Neural crest cell (in vitro differentiated cells): ENCODE results near the gene ZNF57. TPM values are rescaled to one million over a fixed set of nuclear protein-coding genes. Genes with fewer than 3 reads are reported as not detected.

ENCODE experiments used
- DNase-seq: peaks from one replicate; pipeline ENCODE4 v3.0.0; 2021; ENCODE audit warnings: low read depth, mixed read lengths, low spot score
- H3K27ac Mint-ChIP-seq: one replicate; pipeline ENCODE4 v1.8.0; 2021; ENCODE audit warnings: mild to moderate bottlenecking, mixed read lengths; ENCODE audit not compliant: unreplicated experiment
- H3K27me3 Mint-ChIP-seq: 2 replicates; pipeline ENCODE4 v1.8.0; 2021; ENCODE audit warnings: low read depth, mild to moderate bottlenecking, mixed read lengths
- H3K36me3 Mint-ChIP-seq: 2 replicates; pipeline ENCODE4 v1.8.0; 2021; ENCODE audit warnings: low read depth, mild to moderate bottlenecking, mixed read lengths
- H3K4me1 Mint-ChIP-seq: 2 replicates; pipeline ENCODE4 v1.8.0; 2021; ENCODE audit warnings: mixed read lengths
- H3K4me3 Mint-ChIP-seq: one replicate; pipeline ENCODE4 v1.8.0; 2021; ENCODE audit warnings: mild to moderate bottlenecking, mixed read lengths
- H3K9me3 Mint-ChIP-seq: 2 replicates; pipeline ENCODE4 v1.8.0; 2021; ENCODE audit warnings: mixed read lengths
- CTCF ChIP-seq: fragments of 200-600 bp; sonication (generic); conservative IDR thresholded peaks from 2 replicates; pipeline ENCODE4 v1.5.0; 2021; ENCODE audit warnings: antibody characterized with exemption, mild to moderate bottlenecking
- long read RNA-seq: library from polyadenylated mRNA; unstranded; transcript quantifications from one replicate; pipeline ENCODE4 v2.0.0, GENCODE V29; 2020
- total RNA-seq: library from RNA; stranded (reverse); gene quantifications from 2 replicates; pipeline ENCODE4 v1.2.1, GENCODE V29; 2021

ZNF57 gene
- 4.2 and 4.7 TPM in 2 replicates for total RNA-seq
- long read RNA-seq, transcript ZNF57-201 (4 exons, 2,003 nt) = major isoform, 24 of 28 reads
- long read RNA-seq, partial matches to known transcripts = 0 of 28 reads
- long read RNA-seq, other reads (novel, unspliced or antisense) = 3 of 28 reads

- Mint-ChIP-seq H3K27me3 (peaks cover 7% of the 10 kb centered on the region), H3K27ac (peak within 1 kb of the TSS; percentile 97), H3K4me3 (peak within 1 kb of the TSS; percentile 100), H3K36me3 (peaks cover 7% of the 10 kb centered on the region), H3K9me3 (peaks cover 13% of the 10 kb centered on the region), H3K4me1 (peaks cover 20% of the 10 kb centered on the region)
- peak; percentile 98 for DNase-seq
- no peak for TF ChIP-seq CTCF
These were observed at the start of gene ZNF57 for GRCh38 chr19:2900296-2901252. Gene ZNF57, plus strand, starts transcription at chr19:2900928. Its CDS starts 118 bp downstream, at chr19:2901046.

- TF ChIP-seq CTCF = no peak
- Mint-ChIP-seq H3K4me1 (no peaks in the 10 kb centered on the region), H3K36me3 (peaks cover 72% of the 10 kb centered on the region), H3K27me3 (no peaks in the 10 kb centered on the region), H3K9me3 (peaks cover 42% of the 10 kb centered on the region), H3K4me3 (no peak overlapping the region), H3K27ac (no peak overlapping the region)
- no peak for DNase-seq
These were observed 48.1 kb upstream of the ZNF57 start for GRCh38 chr19:2852598-2852997.

- no peak for DNase-seq
- Mint-ChIP-seq H3K27ac (no peak overlapping the region), H3K4me3 (no peak overlapping the region), H3K9me3 (peaks cover 42% of the 10 kb centered on the region), H3K4me1 (no peaks in the 10 kb centered on the region), H3K27me3 (no peaks in the 10 kb centered on the region), H3K36me3 (peaks cover 71% of the 10 kb centered on the region)
- no peak for TF ChIP-seq CTCF
These were observed 47.6 kb upstream of the ZNF57 start for GRCh38 chr19:2853015-2853606.

GRCh38 chr19:2854849-2855248 is 45.9 kb upstream of the ZNF57 start:
- TF ChIP-seq CTCF = no peak
- Mint-ChIP-seq H3K4me3 (no peak overlapping the region), H3K9me3 (peaks cover 46% of the 10 kb centered on the region), H3K27ac (no peak overlapping the region), H3K4me1 (no peaks in the 10 kb centered on the region), H3K27me3 (no peaks in the 10 kb centered on the region), H3K36me3 (peaks cover 78% of the 10 kb centered on the region)
- DNase-seq = no peak

GRCh38 chr19:2856457-2857050 is 44.2 kb upstream of the ZNF57 start:
- no peak for DNase-seq
- Mint-ChIP-seq H3K27ac (no peak overlapping the region), H3K27me3 (no peaks in the 10 kb centered on the region), H3K4me1 (no peaks in the 10 kb centered on the region), H3K4me3 (no peak overlapping the region), H3K36me3 (peaks cover 67% of the 10 kb centered on the region), H3K9me3 (peaks cover 38% of the 10 kb centered on the region)
- no peak for TF ChIP-seq CTCF
